H1 (cell line): ENCODE measurements around the gene CBFA2T2. TPM values are rescaled to one million over a fixed set of nuclear protein-coding genes. Genes with fewer than 3 reads are reported as not detected.

ENCODE experiments used
- CTCF ChIA-PET: fragments of 300-600 bp; sonication (Branson Sonifier 250); formaldehyde crosslinking; loops from one replicate; lab custom pipeline; 2021; ENCODE audit not compliant: partially characterized antibody; lab: Charles Lee
- POLR2A ChIA-PET: fragments of 300-600 bp; sonication (Branson Sonifier 250); formaldehyde crosslinking; loops from one replicate; lab custom pipeline; 2021; ENCODE audit warnings: inconsistent platforms; ENCODE audit not compliant: partially characterized antibody; lab: Charles Lee
- DNase-seq, 2 experiments: peaks; one replicate each; pipeline versions ENCODE4 v3.0.0 to v3.0.0-alpha.2; 2010 to 2022; ENCODE audit warnings: low spot score in 2 of 2, low read depth in 1 of 2, mixed read lengths in 1 of 2
- FAIRE-seq: peaks from 2 replicates; lab custom pipeline; 2011; peaks lifted over from hg19 to GRCh38; lab: Jason Lieb, UNC
- H2AFZ ChIP-seq: 2 replicates; pipeline ENCODE4 v1.8.1; 2012; ENCODE audit warnings: low read length, inconsistent platforms
- H2AK5ac ChIP-seq: 2 replicates; pipeline ENCODE4 v1.6.1; 2013; ENCODE audit warnings: low read depth, low read length
- H2BK120ac ChIP-seq: replicated peaks from 2 replicates; pipeline ENCODE3; 2013; ENCODE audit warnings: low read depth, low read length, inconsistent platforms
- H2BK12ac ChIP-seq: 2 replicates; pipeline ENCODE4 v1.6.1; 2013; ENCODE audit warnings: low read depth, low read length
- H2BK15ac ChIP-seq: 2 replicates; pipeline ENCODE4 v1.6.1; 2013; ENCODE audit warnings: low read length
- H2BK20ac ChIP-seq: 2 replicates; pipeline ENCODE4 v1.6.1; 2013; ENCODE audit warnings: low read length
- H2BK5ac ChIP-seq: 2 replicates; pipeline ENCODE4 v1.6.1; 2013; ENCODE audit warnings: low read depth, low read length
- H3K14ac ChIP-seq: 2 replicates; pipeline ENCODE4 v1.6.1; 2013; ENCODE audit warnings: inconsistent platforms; ENCODE audit not compliant: insufficient read length
- H3K18ac ChIP-seq: 2 replicates; pipeline ENCODE4 v1.6.1; 2013; ENCODE audit warnings: low read length; ENCODE audit errors: extremely low read depth
- H3K23ac ChIP-seq: 2 replicates; pipeline ENCODE4 v1.6.1; 2013; ENCODE audit warnings: inconsistent platforms; ENCODE audit not compliant: insufficient read length
- H3K23me2 ChIP-seq: 2 replicates; pipeline ENCODE4 v1.6.1; 2013; ENCODE audit warnings: low read depth, low read length
- H3K27ac ChIP-seq: 2 replicates; pipeline ENCODE4 v1.6.1; 2011; ENCODE audit warnings: low read depth, low read length, inconsistent platforms
- H3K27me3 ChIP-seq, 4 experiments: replicated peaks in 1 of 4; 1 replicate in 1 of 4; 2 replicates in 3 of 4; pipeline versions ENCODE4 v1.6.1 to v1.8.1; 2011 to 2013; ENCODE audit warnings: low read length in 3 of 4, mild to moderate bottlenecking in 3 of 4, inconsistent platforms in 2 of 4, mixed read lengths in 2 of 4, moderate library complexity in 1 of 4; ENCODE audit not compliant: control insufficient read depth in 3 of 4, insufficient read depth in 3 of 4; ENCODE audit errors: extremely low read depth in 1 of 4
- H3K36me3 ChIP-seq, 4 experiments: 2 replicates each; pipeline versions ENCODE4 v1.6.1 to v1.8.1; 2011 to 2013; ENCODE audit warnings: mild to moderate bottlenecking in 4 of 4, low read length in 3 of 4, moderate library complexity in 2 of 4, control low read depth in 1 of 4, inconsistent platforms in 1 of 4; ENCODE audit not compliant: insufficient read depth in 4 of 4, control insufficient read depth in 2 of 4
- H3K4ac ChIP-seq: replicated peaks from 2 replicates; pipeline ENCODE3; 2013; ENCODE audit warnings: low read length, low read depth, mixed read lengths, inconsistent platforms; ENCODE audit not compliant: insufficient read length
- H3K4me1 ChIP-seq, 4 experiments: replicated peaks in 1 of 4; 1 replicate in 1 of 4; 2 replicates in 3 of 4; pipeline versions ENCODE4 v1.6.1 to v1.8.1; 2011 to 2013; ENCODE audit warnings: low read length in 3 of 4, inconsistent platforms in 2 of 4, mixed read lengths in 1 of 4; ENCODE audit not compliant: insufficient read depth in 4 of 4, control insufficient read depth in 3 of 4
- H3K4me2 ChIP-seq, 2 experiments: 2 replicates each; pipeline versions ENCODE4 v1.6.1 to v1.8.1; 2011 to 2013; ENCODE audit warnings: low read depth in 2 of 2, low read length in 2 of 2, control low read depth in 1 of 2, inconsistent platforms in 1 of 2, mild to moderate bottlenecking in 1 of 2; ENCODE audit not compliant: insufficient read depth in 1 of 2
- H3K4me3 ChIP-seq, 4 experiments: fragments of 200-600, 300-600 bp in 1 of 4; sonication (generic), shearing (Covaris generic), sonication (Bioruptor Twin) in 1 of 4; 2 replicates each; pipeline versions ENCODE4 v1.5.1 to v1.8.1; 2011 to 2016; ENCODE audit warnings: low read length in 4 of 4, low read depth in 3 of 4, control low read depth in 2 of 4, inconsistent platforms in 2 of 4, mild to moderate bottlenecking in 2 of 4, mixed read lengths in 1 of 4, moderate library complexity in 1 of 4; ENCODE audit not compliant: insufficient read depth in 2 of 4; ENCODE audit errors: extremely low read depth in 1 of 4
- H3K56ac ChIP-seq: replicated peaks from 2 replicates; pipeline ENCODE3; 2013; ENCODE audit warnings: low read depth, mild to moderate bottlenecking, mixed read lengths, low read length, inconsistent platforms; ENCODE audit not compliant: insufficient read length
- H3K79me1 ChIP-seq: 2 replicates; pipeline ENCODE4 v1.6.1; 2013; ENCODE audit warnings: low read depth, low read length, control low read depth
- H3K79me2 ChIP-seq, 2 experiments: 2 replicates each; pipeline versions ENCODE4 v1.6.1 to v1.8.1; 2012 to 2013; ENCODE audit warnings: low read length in 2 of 2, mild to moderate bottlenecking in 2 of 2, inconsistent platforms in 1 of 2; ENCODE audit not compliant: insufficient read depth in 2 of 2, control insufficient read depth in 1 of 2
- H3K9ac ChIP-seq, 4 experiments: replicated peaks in 1 of 4; 1 replicate in 1 of 4; 2 replicates in 3 of 4; pipeline versions ENCODE4 v1.6.1 to v1.8.1; 2011 to 2013; ENCODE audit warnings: low read depth in 3 of 4, low read length in 3 of 4, control low read depth in 2 of 4, mild to moderate bottlenecking in 2 of 4, moderate library complexity in 2 of 4, inconsistent platforms in 1 of 4; ENCODE audit errors: extremely low read depth in 1 of 4
- H3K9me3 ChIP-seq, 2 experiments: 2 replicates each; pipeline versions ENCODE4 v1.6.1 to v1.8.1; 2012 to 2013; ENCODE audit warnings: mild to moderate bottlenecking in 2 of 2, moderate library complexity in 2 of 2, control low read depth in 1 of 2, inconsistent platforms in 1 of 2, low read depth in 1 of 2, low read length in 1 of 2, mixed read lengths in 1 of 2; ENCODE audit not compliant: insufficient read depth in 2 of 2
- H4K20me1 ChIP-seq, 2 experiments: replicated peaks in 1 of 2; 2 replicates each; pipeline versions ENCODE3 to v1.8.1; 2011 to 2013; ENCODE audit warnings: inconsistent platforms in 2 of 2, low read length in 2 of 2, mild to moderate bottlenecking in 1 of 2; ENCODE audit not compliant: insufficient read depth in 2 of 2, control insufficient read depth in 1 of 2
- H4K5ac ChIP-seq: 2 replicates; pipeline ENCODE4 v1.6.1; 2013; ENCODE audit warnings: low read length, low read depth, mixed read lengths, inconsistent platforms; ENCODE audit not compliant: insufficient read length
- H4K8ac ChIP-seq: 2 replicates; pipeline ENCODE4 v1.8.0; 2013; ENCODE audit warnings: mild to moderate bottlenecking, moderate library complexity, low read length, inconsistent platforms; ENCODE audit not compliant: insufficient read depth; ENCODE audit errors: extremely low read depth
- H4K91ac ChIP-seq: replicated peaks from 2 replicates; pipeline ENCODE3; 2013; ENCODE audit warnings: low read length, mixed read lengths, inconsistent platforms; ENCODE audit not compliant: insufficient read length
- CHD1 ChIP-seq: IDR thresholded peaks from 2 replicates; pipeline ENCODE4 v1.6.1; 2012; ENCODE audit warnings: low read depth, low read length, improper control_type of control experiment
- NRF1 ChIP-seq: IDR thresholded peaks from 2 replicates; pipeline ENCODE4 v1.6.1; 2011; ENCODE audit warnings: mild to moderate bottlenecking, low read depth, low read length, improper control_type of control experiment
- WGBS, 2 experiments: shearing (Covaris generic) in 1 of 2; methylation state at CpG; one replicate each; pipeline versions ENCODE4 v1.1.6 to v1.1.7; 2013 to 2015; ENCODE audit warnings: low lambda C conversion rate in 2 of 2, mixed read lengths in 2 of 2, inconsistent platforms in 1 of 2, low coverage in 1 of 2, missing lambda C conversion rate in 1 of 2; ENCODE audit not compliant: insufficient replicate concordance in 2 of 2, insufficient coverage in 1 of 2, insufficient read length in 1 of 2; ENCODE audit errors: extremely low coverage in 1 of 2, missing lambda C conversion rate in 1 of 2; 5-methylcytosine and 5-hydroxymethylcytosine counted together
- polyA plus RNA-seq, 7 experiments: library from polyadenylated mRNA; depleted of rRNA in 3 of 7; stranded (reverse) in 5 of 7; unstranded in 2 of 7; fragments of >200 nt in 5 of 7; fragments of 200-250 nt in 2 of 7; gene quantifications; 1 replicate in 5 of 7; 2 replicates in 1 of 7; 4 replicates in 1 of 7; pipeline versions ENCODE4 v1.2.1 to v1.2.3, GENCODE V29; 2011 to 2013; ENCODE audit warnings: missing spikeins in 2 of 7, mixed read lengths in 2 of 7
- total RNA-seq: library from RNA; stranded (reverse); fragmentation: NEBNext Ultra II Directional; extraction: Animal tissue kit (Norgen Biotek cat#: 25700); gene quantifications from 2 replicates; pipeline ENCODE4 v1.2.1, GENCODE V29; 2021
- TF ChIP-seq, protein P1 (sequence below): IDR thresholded peaks from 2 replicates; pipeline ENCODE4 v1.6.1; 2012; ENCODE audit warnings: inconsistent platforms

The CBFA2T2 gene
- total and polyA plus RNA-seq, 2 of the 8 experiments (the other 6 are each of a cell fraction or from before 2014, with no cell fraction given) = 11.6 to 12.9 TPM

DNA sequence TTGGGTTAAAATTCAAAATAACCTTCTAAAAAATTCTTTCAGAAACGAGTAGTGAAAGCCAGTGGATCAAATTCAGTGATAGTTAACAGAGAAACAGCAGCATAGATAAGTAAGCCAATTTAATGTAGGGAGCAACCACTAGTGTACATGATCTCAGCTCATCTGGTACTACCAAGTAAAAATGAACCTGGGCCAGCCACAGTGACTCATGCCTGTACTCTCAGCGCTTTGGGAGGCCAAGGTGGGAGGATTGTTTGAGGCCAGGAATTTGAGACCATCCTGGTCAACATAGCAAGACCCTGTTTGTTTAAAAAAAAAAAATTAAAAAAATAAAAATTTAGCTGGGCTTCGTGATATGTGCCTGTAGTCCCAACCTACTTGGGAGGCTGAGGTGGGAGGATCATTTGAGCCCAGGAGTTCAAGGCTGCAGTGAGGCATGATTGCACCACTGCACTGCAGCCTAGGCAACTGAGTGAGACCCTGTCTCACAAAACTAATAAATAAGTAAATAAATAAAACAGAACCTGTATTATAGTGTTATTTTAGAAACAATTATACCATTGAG is 32.4 kb downstream of the CBFA2T2 start:
- Histone ChIP-seq H3K56ac (no peak overlapping the region), H2BK12ac (no peak overlapping the region), H2BK120ac (no peak overlapping the region), H3K4me2 (no peak overlapping the region), H3K4me1 (no peaks in the 10 kb centered on the region), H4K91ac (no peak overlapping the region), H3K23ac (no peak overlapping the region), H3K18ac (no peak overlapping the region), H3K9ac (no peak overlapping the region), H3K27ac (no peak overlapping the region), H2AK5ac (no peak overlapping the region), H3K9me3 (no peaks in the 10 kb centered on the region), H4K20me1 (peaks cover 0 to 1% of the 10 kb centered on the region in 2 experiments), H3K79me1 (no peaks in the 10 kb centered on the region), H3K4me3 (no peak overlapping the region), H4K5ac (no peak overlapping the region), H2BK20ac (no peak overlapping the region), H4K8ac (no peak overlapping the region), H2BK15ac (no peak overlapping the region), H3K79me2 (no peaks in the 10 kb centered on the region; a peak in 1 of 4 replicates), H2BK5ac (no peak overlapping the region), H3K27me3 (no peaks in the 10 kb centered on the region), H3K4ac (no peak overlapping the region), H2AFZ (no peak overlapping the region), H3K36me3 (no peaks in the 10 kb centered on the region), H3K14ac (no peak overlapping the region), H3K23me2 (peaks cover 2% of the 10 kb centered on the region; the same call in 1 of the 2 replicates)
- DNase-seq (no peak), FAIRE-seq (no peak)
- ChIA-PET POLR2A (interaction anchor here (0.5 to 0.6 kb wide), 2 partner anchors 11 to 121 kb away, joined by 3 to 4 read pairs; no protein-coding TSS in a partner anchor), CTCF (interaction anchor here (1.3 to 1.6 kb wide), 2 partner anchors 8 to 131 kb away, joined by 4 read pairs; no protein-coding TSS in a partner anchor)
- TF ChIP-seq, protein P1, sequence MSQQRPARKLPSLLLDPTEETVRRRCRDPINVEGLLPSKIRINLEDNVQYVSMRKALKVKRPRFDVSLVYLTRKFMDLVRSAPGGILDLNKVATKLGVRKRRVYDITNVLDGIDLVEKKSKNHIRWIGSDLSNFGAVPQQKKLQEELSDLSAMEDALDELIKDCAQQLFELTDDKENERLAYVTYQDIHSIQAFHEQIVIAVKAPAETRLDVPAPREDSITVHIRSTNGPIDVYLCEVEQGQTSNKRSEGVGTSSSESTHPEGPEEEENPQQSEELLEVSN = no peak
- TF ChIP-seq CHD1 (no peak), NRF1 (no peak)
- WGBS, 2 experiments = 86% methylated on average over 3 of the region's 3 CpGs; no CpG with 5 or more reads in 1 of the 2 experiments
